Fibroblast of lung (primary cell): ENCODE results near the gene CAMSAP2.

ENCODE experiments used
- EZH2 ChIP-seq: IDR thresholded peaks from 2 replicates; pipeline ENCODE4 v1.5.1; 2012; ENCODE audit warnings: low read length, control low read depth, mild to moderate bottlenecking; ENCODE audit errors: missing control alignments
- TF ChIP-seq, protein P1 (sequence below), 2 donors: IDR thresholded peaks in 1 of 2; conservative IDR thresholded peaks in 1 of 2; 1 replicate in 1 of 2; 2 replicates in 1 of 2; pipeline ENCODE4 v1.5.1; 2011 to 2012; ENCODE audit warnings: low read length in 2 of 2, control low read depth in 1 of 2, inconsistent platforms in 1 of 2, low read depth in 1 of 2, mild to moderate bottlenecking in 1 of 2

DNA sequence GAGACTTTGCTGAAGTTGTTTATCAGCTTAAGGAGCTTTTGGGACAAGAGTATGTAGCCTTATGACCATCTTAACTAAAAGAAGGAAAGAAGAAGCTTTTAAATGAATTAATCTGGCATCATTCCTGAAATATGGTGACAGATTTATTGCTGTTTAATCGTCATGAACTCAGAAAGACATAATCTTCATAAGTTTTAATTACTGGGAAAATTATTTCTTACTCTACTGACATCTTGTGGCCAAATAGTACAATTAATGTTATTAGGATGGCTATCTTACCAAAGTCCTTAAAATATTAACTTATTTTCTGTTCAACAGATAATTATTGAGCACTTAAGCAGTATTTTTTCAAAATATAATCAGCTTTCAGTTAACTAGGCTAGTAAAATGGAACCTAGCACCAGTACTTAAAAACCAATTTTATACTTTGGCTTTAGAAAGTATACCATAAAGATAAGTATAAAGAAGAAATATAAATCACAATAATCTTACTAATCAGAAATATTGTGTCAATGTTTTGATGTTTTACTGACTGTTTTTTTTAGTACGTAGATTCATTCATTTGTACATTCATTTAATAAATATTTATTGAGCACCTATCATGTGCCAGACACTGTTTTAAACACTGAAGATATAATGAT, 99.4 kb downstream of the CAMSAP2 start:
- TF ChIP-seq, protein P1, sequence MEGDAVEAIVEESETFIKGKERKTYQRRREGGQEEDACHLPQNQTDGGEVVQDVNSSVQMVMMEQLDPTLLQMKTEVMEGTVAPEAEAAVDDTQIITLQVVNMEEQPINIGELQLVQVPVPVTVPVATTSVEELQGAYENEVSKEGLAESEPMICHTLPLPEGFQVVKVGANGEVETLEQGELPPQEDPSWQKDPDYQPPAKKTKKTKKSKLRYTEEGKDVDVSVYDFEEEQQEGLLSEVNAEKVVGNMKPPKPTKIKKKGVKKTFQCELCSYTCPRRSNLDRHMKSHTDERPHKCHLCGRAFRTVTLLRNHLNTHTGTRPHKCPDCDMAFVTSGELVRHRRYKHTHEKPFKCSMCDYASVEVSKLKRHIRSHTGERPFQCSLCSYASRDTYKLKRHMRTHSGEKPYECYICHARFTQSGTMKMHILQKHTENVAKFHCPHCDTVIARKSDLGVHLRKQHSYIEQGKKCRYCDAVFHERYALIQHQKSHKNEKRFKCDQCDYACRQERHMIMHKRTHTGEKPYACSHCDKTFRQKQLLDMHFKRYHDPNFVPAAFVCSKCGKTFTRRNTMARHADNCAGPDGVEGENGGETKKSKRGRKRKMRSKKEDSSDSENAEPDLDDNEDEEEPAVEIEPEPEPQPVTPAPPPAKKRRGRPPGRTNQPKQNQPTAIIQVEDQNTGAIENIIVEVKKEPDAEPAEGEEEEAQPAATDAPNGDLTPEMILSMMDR (conservative IDR thresholded peaks at IDR 0.05 in 1 of 2, IDR thresholded peaks at IDR 0.05 in 1 of 2; ENCODE audit: low read depth in 1 of 2, low read length in 2 of 2): peak in 1 of 2 donors; percentile 32
- TF ChIP-seq EZH2: no peak
